ENCODE measurements around the gene RAB9B.

Gene RAB9B

GRCh38 chrX:103831803-103832544 lies at the start of gene RAB9B:
Gene RAB9B (minus strand): TSS chrX:103832257. CDS start chrX:103825784, 6,473 bp downstream.
- TF ChIP-seq CTCF (IDR thresholded peaks at IDR 0.05; ENCODE audit: borderline replicate concordance, insufficient read depth, low read depth, low read length): no peak
- peak within 1 kb of the TSS; percentile 52 for H3K4me3 ChIP-seq (ENCODE audit: low read depth, low read length)

- TF ChIP-seq CTCF (IDR thresholded peaks at IDR 0.05; ENCODE audit: borderline replicate concordance, insufficient read depth, low read depth, low read length): no peak
Measured at GRCh38 chrX:103879339-103879738, 47.3 kb upstream of the RAB9B start.

GRCh38 chrX:103878466-103879122 lies 46.5 kb upstream of the RAB9B start:
- H3K4me3 ChIP-seq (ENCODE audit: low read depth, low read length): no peak overlapping the region
- TF ChIP-seq CTCF (IDR thresholded peaks at IDR 0.05; ENCODE audit: borderline replicate concordance, insufficient read depth, low read depth, low read length): no peak

More at GRCh38 chrX:103879339-103879738, 47.3 kb upstream of the RAB9B start:
- no peak overlapping the region for H3K4me3 ChIP-seq (ENCODE audit: low read depth, low read length)

GRCh38 chrX:103877571-103877970 lies 45.5 kb upstream of the RAB9B start:
- H3K4me3 ChIP-seq (ENCODE audit: low read depth, low read length): no peak overlapping the region
- TF ChIP-seq CTCF (IDR thresholded peaks at IDR 0.05; ENCODE audit: borderline replicate concordance, insufficient read depth, low read depth, low read length): no peak

GRCh38 chrX:103864886-103865534 lies 33.0 kb upstream of the RAB9B start:
- no peak overlapping the region for H3K4me3 ChIP-seq (ENCODE audit: low read depth, low read length)
- TF ChIP-seq CTCF (IDR thresholded peaks at IDR 0.05; ENCODE audit: borderline replicate concordance, insufficient read depth, low read depth, low read length): no peak

GRCh38 chrX:103864149-103864548 lies 32.1 kb upstream of the RAB9B start:
- H3K4me3 ChIP-seq (ENCODE audit: low read depth, low read length): no peak overlapping the region
- no peak for TF ChIP-seq CTCF (IDR thresholded peaks at IDR 0.05; ENCODE audit: borderline replicate concordance, insufficient read depth, low read depth, low read length)

All from GM12875 (cell line).